ENCODE data around the gene BTNL9.
"Not testable (repeated sequence)": the region's sequence is repeated elsewhere in the genome, so short reads cannot be mapped to it uniquely, and the experiment has no call there.

The BTNL9 gene

GRCh38 chr5:181043285-181044092 lies 3.4 kb downstream of the BTNL9 start:
- no peak for DNase-seq

- DNase-seq, result no peak
Observed at GRCh38 chr5:181044093-181044599, 4.1 kb downstream of the BTNL9 start.

GRCh38 chr5:181044662-181045305 lies 4.7 kb downstream of the BTNL9 start:
- no peak for DNase-seq

GRCh38 chr5:181045316-181045715 lies 5.2 kb downstream of the BTNL9 start:
- DNase-seq, result no peak

- not testable (repeated sequence) for DNase-seq
Observed at GRCh38 chr5:181045857-181046256, 5.8 kb downstream of the BTNL9 start.

GRCh38 chr5:181047288-181047687 lies 7.2 kb downstream of the BTNL9 start:
- DNase-seq, result no peak

GRCh38 chr5:181047921-181048320 lies 7.9 kb downstream of the BTNL9 start:
- DNase-seq, result no peak

GRCh38 chr5:181050016-181050415 lies 9.9 kb downstream of the BTNL9 start:
- DNase-seq, result no peak

GRCh38 chr5:181051841-181052671 lies 12.0 kb downstream of the BTNL9 start:
- DNase-seq, result no peak

- no peak for DNase-seq
Observed at GRCh38 chr5:181052672-181053487, 12.8 kb downstream of the BTNL9 start.

GRCh38 chr5:181053488-181054121 lies 13.5 kb downstream of the BTNL9 start:
- DNase-seq, result no peak

GRCh38 chr5:181054138-181054537 lies 14.1 kb downstream of the BTNL9 start:
- no peak for DNase-seq

GRCh38 chr5:181054871-181055459 lies 14.9 kb downstream of the BTNL9 start:
- no peak for DNase-seq

- DNase-seq, result no peak
Observed at GRCh38 chr5:181056431-181056830, 16.4 kb downstream of the BTNL9 start.

GRCh38 chr5:181058321-181058720 lies 18.3 kb downstream of the BTNL9 start:
- no peak for DNase-seq

- DNase-seq, result no peak
Observed at GRCh38 chr5:181058786-181059296, 18.8 kb downstream of the BTNL9 start.

- no peak for DNase-seq
Observed at GRCh38 chr5:181059297-181060230, 19.5 kb downstream of the BTNL9 start.

- DNase-seq, result no peak
Observed at GRCh38 chr5:181060231-181060590, 20.1 kb downstream of the BTNL9 start.

- no peak for DNase-seq
Observed at GRCh38 chr5:181060924-181061323, 20.9 kb downstream of the BTNL9 start.

- no peak for DNase-seq
Observed at GRCh38 chr5:181061645-181062044, 21.6 kb downstream of the BTNL9 start.

Measured in NK-92 treated with Interleukin-12 subunit alpha and Interleukin-12 subunit beta, amount 100 ng/mL, for 24 hours (cell line).